ENCODE data around the gene S100PBP.
A peak's percentile ranks its signal among the peaks of the same experiment; 100 is the strongest.

Gene S100PBP

GRCh38 chr1:32817159-32817814, at the start of gene S100PBP, which contains the start of gene YARS1:
Gene S100PBP, plus strand, starts transcription at chr1:32817653. Its CDS starts 8,447 bp downstream, at chr1:32826100.
Gene YARS1, minus strand, starts transcription at chr1:32817358. Its CDS starts 114 bp downstream, at chr1:32817244.
- peak; percentile 100 for DNase-seq

- DNase-seq: no peak
Observed at GRCh38 chr1:32768110-32768850, 49.2 kb upstream of the S100PBP start.

GRCh38 chr1:32769524-32770220, 47.8 kb upstream of the S100PBP start:
- no peak for DNase-seq

GRCh38 chr1:32770221-32770731, 47.2 kb upstream of the S100PBP start:
- DNase-seq: no peak

- no peak for DNase-seq
Observed at GRCh38 chr1:32770741-32771548, 46.5 kb upstream of the S100PBP start.

- no peak for DNase-seq
Observed at GRCh38 chr1:32771561-32772280, 45.7 kb upstream of the S100PBP start.

- no peak for DNase-seq
Observed at GRCh38 chr1:32772281-32773017, 45.0 kb upstream of the S100PBP start.

- peak; percentile 70 to 75 for DNase-seq
Observed at GRCh38 chr1:32773018-32773763, 44.3 kb upstream of the S100PBP start.

- no peak for DNase-seq
Observed at GRCh38 chr1:32773764-32774463, 43.5 kb upstream of the S100PBP start.

GRCh38 chr1:32774464-32774808, 43.0 kb upstream of the S100PBP start:
- DNase-seq: no peak

GRCh38 chr1:32774950-32775634, 42.4 kb upstream of the S100PBP start:
- peak; percentile 32 to 64 for DNase-seq

- DNase-seq: no peak
Observed at GRCh38 chr1:32775640-32776337, 41.7 kb upstream of the S100PBP start.

GRCh38 chr1:32779242-32779641, 38.2 kb upstream of the S100PBP start:
- no peak for DNase-seq

GRCh38 chr1:32780005-32780404, 37.4 kb upstream of the S100PBP start:
- no peak for DNase-seq

- DNase-seq: no peak
Observed at GRCh38 chr1:32780628-32781234, 36.7 kb upstream of the S100PBP start.

- DNase-seq: no peak
Observed at GRCh38 chr1:32782086-32782485, 35.4 kb upstream of the S100PBP start.

- DNase-seq: no peak
Observed at GRCh38 chr1:32783851-32784250, 33.6 kb upstream of the S100PBP start.

GRCh38 chr1:32784817-32785216, 32.6 kb upstream of the S100PBP start:
- DNase-seq: no peak

Data from NCI-H2081 (cell line).